H9 (cell line): ENCODE results near the gene B3GNT5. TPM values are rescaled to one million over a fixed set of nuclear protein-coding genes. Genes with fewer than 3 reads are reported as not detected.

Source experiments
- DNase-seq: peaks from one replicate; pipeline ENCODE4 v3.0.0-alpha.2; 2017
- H2AFZ ChIP-seq: one replicate; pipeline ENCODE4 v1.6.1; 2013; ENCODE audit warnings: mild to moderate bottlenecking, low read length, control low read depth, moderate library complexity
- H2AK5ac ChIP-seq: 2 replicates; pipeline ENCODE4 v1.6.1; 2013; ENCODE audit warnings: low read length, control low read depth, mixed read lengths; ENCODE audit not compliant: insufficient read length
- H2BK120ac ChIP-seq: one replicate; pipeline ENCODE4 v1.6.1; 2013; ENCODE audit warnings: low read depth, mild to moderate bottlenecking, low read length, control low read depth, inconsistent platforms; ENCODE audit not compliant: poor library complexity, severe bottlenecking
- H2BK12ac ChIP-seq: 2 replicates; pipeline ENCODE4 v1.6.1; 2013; ENCODE audit warnings: low read length, control low read depth, mixed read lengths, low read depth; ENCODE audit not compliant: insufficient read length
- H2BK15ac ChIP-seq: 2 replicates; pipeline ENCODE4 v1.6.1; 2013; ENCODE audit warnings: low read depth, low read length, control low read depth
- H2BK20ac ChIP-seq: one replicate; pipeline ENCODE4 v1.6.1; 2013; ENCODE audit warnings: low read depth, mild to moderate bottlenecking, low read length, control low read depth, inconsistent platforms; ENCODE audit not compliant: poor library complexity, severe bottlenecking
- H2BK5ac ChIP-seq: 2 replicates; pipeline ENCODE4 v1.6.1; 2013; ENCODE audit warnings: low read length, control low read depth, mixed read lengths; ENCODE audit not compliant: insufficient read length
- H3K14ac ChIP-seq: 2 replicates; pipeline ENCODE4 v1.6.1; 2013; ENCODE audit warnings: low read length, control low read depth; ENCODE audit not compliant: insufficient read depth
- H3K18ac ChIP-seq: 2 replicates; pipeline ENCODE4 v1.6.1; 2013; ENCODE audit warnings: low read depth, mild to moderate bottlenecking, mixed read lengths, low read length, control low read depth; ENCODE audit not compliant: insufficient read length
- H3K23ac ChIP-seq: 2 replicates; pipeline ENCODE4 v1.6.1; 2013; ENCODE audit warnings: low read length, control low read depth, mixed read lengths, low read depth; ENCODE audit not compliant: insufficient read length
- H3K23me2 ChIP-seq: 2 replicates; pipeline ENCODE4 v1.6.1; 2013; ENCODE audit warnings: low read depth, mild to moderate bottlenecking, mixed read lengths, low read length, control low read depth; ENCODE audit not compliant: insufficient read length, poor library complexity, severe bottlenecking
- H3K27ac ChIP-seq: 2 replicates; pipeline ENCODE4 v1.5.1; 2013; ENCODE audit warnings: low read length, control low read depth, mixed read lengths, low read depth; ENCODE audit not compliant: insufficient read length
- H3K27me3 ChIP-seq: 2 replicates; pipeline ENCODE4 v1.6.1; 2013; ENCODE audit warnings: low read length, control low read depth, inconsistent platforms; ENCODE audit not compliant: insufficient read depth
- H3K4ac ChIP-seq: 2 replicates; pipeline ENCODE4 v1.6.1; 2013; ENCODE audit warnings: low read depth, mild to moderate bottlenecking, control low read depth, inconsistent platforms, low read length, moderate library complexity
- H3K4me1 ChIP-seq: 2 replicates; pipeline ENCODE4 v1.6.1; 2013; ENCODE audit warnings: low read length, control low read depth, inconsistent platforms; ENCODE audit not compliant: insufficient read depth
- H3K4me2 ChIP-seq: 2 replicates; pipeline ENCODE4 v1.6.1; 2013; ENCODE audit warnings: low read length, control low read depth, mixed read lengths; ENCODE audit not compliant: insufficient read length, insufficient read depth
- H3K56ac ChIP-seq: 2 replicates; pipeline ENCODE4 v1.6.1; 2013; ENCODE audit warnings: low read depth, mild to moderate bottlenecking, mixed read lengths, low read length, control low read depth; ENCODE audit not compliant: insufficient read length
- H3K79me1 ChIP-seq: 2 replicates; pipeline ENCODE4 v1.6.1; 2013; ENCODE audit warnings: low read depth, mild to moderate bottlenecking, moderate library complexity, low read length, control low read depth, inconsistent platforms; ENCODE audit not compliant: insufficient read depth, poor library complexity, severe bottlenecking
- H3K79me2 ChIP-seq: 2 replicates; pipeline ENCODE4 v1.6.1; 2013; ENCODE audit warnings: low read length, control low read depth, inconsistent platforms; ENCODE audit not compliant: insufficient read depth
- H3K9ac ChIP-seq: 2 replicates; pipeline ENCODE4 v1.6.1; 2013; ENCODE audit warnings: low read length, control low read depth, mixed read lengths; ENCODE audit not compliant: insufficient read length; ENCODE audit errors: extremely low read depth
- H3K9me3 ChIP-seq: one replicate; pipeline ENCODE4 v1.6.1; 2013; ENCODE audit warnings: low read depth, low read length, inconsistent platforms; ENCODE audit not compliant: control insufficient read depth
- H3T11ph ChIP-seq: one replicate; pipeline ENCODE4 v1.6.1; 2013; ENCODE audit warnings: mild to moderate bottlenecking, low read length, control low read depth, inconsistent platforms
- H4K20me1 ChIP-seq: one replicate; pipeline ENCODE4 v1.6.1; 2013; ENCODE audit not compliant: control insufficient read depth, insufficient read length, insufficient read depth
- H4K5ac ChIP-seq: 2 replicates; pipeline ENCODE4 v1.6.1; 2013; ENCODE audit warnings: low read depth, mild to moderate bottlenecking, mixed read lengths, low read length, control low read depth; ENCODE audit not compliant: insufficient read length
- H4K8ac ChIP-seq: replicated peaks from 2 replicates; pipeline ENCODE4 v1.6.1; 2013; ENCODE audit warnings: low read length, control low read depth, mixed read lengths, low read depth; ENCODE audit not compliant: insufficient read length
- H4K91ac ChIP-seq: 2 replicates; pipeline ENCODE4 v1.6.1; 2013; ENCODE audit warnings: low read depth, mild to moderate bottlenecking, moderate library complexity, mixed read lengths, low read length, control low read depth; ENCODE audit not compliant: insufficient read length
- H3K27ac Mint-ChIP-seq, 3 experiments: 2 replicates in 2 of 3; 3 replicates in 1 of 3; pipeline ENCODE4 v1.8.0; 2020 to 2021; ENCODE audit warnings: mixed read lengths in 3 of 3, mild to moderate bottlenecking in 1 of 3, moderate library complexity in 1 of 3
- H3K27me3 Mint-ChIP-seq: 2 replicates; pipeline ENCODE4 v1.8.0; 2021; ENCODE audit warnings: low read depth, mild to moderate bottlenecking, moderate library complexity, mixed read lengths
- H3K36me3 Mint-ChIP-seq, 3 experiments: 2 replicates in 2 of 3; 3 replicates in 1 of 3; pipeline ENCODE4 v1.8.0; 2020 to 2021; ENCODE audit warnings: low read depth in 3 of 3, mixed read lengths in 3 of 3; ENCODE audit not compliant: insufficient read depth in 1 of 3
- H3K4me1 Mint-ChIP-seq, 2 experiments: 2 replicates each; pipeline ENCODE4 v1.8.0; 2020; ENCODE audit warnings: mixed read lengths in 2 of 2
- H3K4me3 Mint-ChIP-seq, 2 experiments: 2 replicates in 1 of 2; 3 replicates in 1 of 2; pipeline ENCODE4 v1.8.0; 2020 to 2021; ENCODE audit warnings: mild to moderate bottlenecking in 2 of 2, mixed read lengths in 2 of 2, moderate library complexity in 1 of 2
- H3K9me3 Mint-ChIP-seq, 2 experiments: 2 replicates in 1 of 2; 3 replicates in 1 of 2; pipeline ENCODE4 v1.8.0; 2020; ENCODE audit warnings: mild to moderate bottlenecking in 2 of 2, mixed read lengths in 2 of 2, moderate library complexity in 1 of 2
- WGBS: extraction: QIAGEN DNeasy Blood & Tissue Kit; methylation state at CpG from one replicate; pipeline ENCODE4 v1.1.7; 2013; ENCODE audit warnings: missing lambda C conversion rate, low lambda C conversion rate, mixed read lengths; ENCODE audit not compliant: insufficient read length; ENCODE audit errors: extremely low coverage; 5-methylcytosine and 5-hydroxymethylcytosine counted together
- total RNA-seq: library from RNA; stranded (reverse); gene quantifications from 2 replicates; pipeline ENCODE4 v1.2.1, GENCODE V29; 2021
- TF ChIP-seq, protein P1 (sequence below): fragments of 200-600 bp; sonication (generic); conservative IDR thresholded peaks from 3 replicates; pipeline ENCODE4 v1.8.0; 2021; ENCODE audit warnings: antibody characterized with exemption, mild to moderate bottlenecking

The B3GNT5 gene
- total RNA-seq, 1 experiment from 2014 or later, result 7.3 TPM

DNA sequence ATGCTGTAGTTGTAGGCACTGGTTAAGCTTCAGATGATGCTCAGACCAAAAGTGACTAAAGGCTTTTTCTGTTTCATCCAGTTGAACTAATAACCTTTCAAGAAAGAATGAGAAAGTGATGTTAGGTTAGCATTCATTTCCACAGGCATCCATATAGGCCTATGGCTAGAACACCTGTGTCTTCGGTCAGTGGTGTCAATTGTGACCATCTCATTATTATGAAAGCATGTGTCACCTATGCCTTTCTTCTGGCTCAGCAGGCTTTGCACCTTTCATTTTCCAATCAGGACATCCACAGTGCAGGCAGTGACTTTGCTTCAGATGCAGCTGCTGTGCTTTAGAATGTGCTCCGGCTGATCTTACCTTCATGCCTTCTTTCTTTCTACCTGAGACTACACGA lies 57.9 kb downstream of the B3GNT5 start:
- peaks cover 3 to 10% of the 10 kb centered on the region in 2 experiments for H3K4me1 Mint-ChIP-seq
- Histone ChIP-seq H4K20me1 (no peaks in the 10 kb centered on the region), H2BK15ac (no peak overlapping the region), H3K23me2 (no peaks in the 10 kb centered on the region), H3K23ac (no peak overlapping the region), H3K14ac (no peak overlapping the region), H3K79me1 (no peaks in the 10 kb centered on the region), H3K79me2 (no peaks in the 10 kb centered on the region), H3K9me3 (no peaks in the 10 kb centered on the region), H3K4me2 (no peak overlapping the region), H3K4me1 (no peaks in the 10 kb centered on the region), H3K18ac (no peak overlapping the region), H3K27me3 (no peaks in the 10 kb centered on the region), H2BK120ac (no peak overlapping the region), H3K9ac (no peak overlapping the region), H3K56ac (no peak overlapping the region), H2BK5ac (no peak overlapping the region), H3K27ac (no peak overlapping the region), H3K4ac (no peak overlapping the region), H2BK20ac (no peak overlapping the region), H2AFZ (no peak overlapping the region), H2AK5ac (no peak overlapping the region), H2BK12ac (no peak overlapping the region), H4K91ac (no peak overlapping the region), H4K5ac (no peak overlapping the region), H4K8ac (no peak overlapping the region), H3T11ph (no peak overlapping the region)
- H3K36me3 Mint-ChIP-seq, result peaks cover 0 to 21% (median 5%) of the 10 kb centered on the region in 3 experiments; a peak in 6 of 7 replicates
- H3K4me3 Mint-ChIP-seq, result no peak overlapping the region
- H3K27me3 Mint-ChIP-seq, result no peaks in the 10 kb centered on the region
- WGBS, result no CpG with 5 or more reads among the region's 3 CpGs
- DNase-seq, result no peak
- no peaks in the 10 kb centered on the region for H3K9me3 Mint-ChIP-seq
- TF ChIP-seq, protein P1, sequence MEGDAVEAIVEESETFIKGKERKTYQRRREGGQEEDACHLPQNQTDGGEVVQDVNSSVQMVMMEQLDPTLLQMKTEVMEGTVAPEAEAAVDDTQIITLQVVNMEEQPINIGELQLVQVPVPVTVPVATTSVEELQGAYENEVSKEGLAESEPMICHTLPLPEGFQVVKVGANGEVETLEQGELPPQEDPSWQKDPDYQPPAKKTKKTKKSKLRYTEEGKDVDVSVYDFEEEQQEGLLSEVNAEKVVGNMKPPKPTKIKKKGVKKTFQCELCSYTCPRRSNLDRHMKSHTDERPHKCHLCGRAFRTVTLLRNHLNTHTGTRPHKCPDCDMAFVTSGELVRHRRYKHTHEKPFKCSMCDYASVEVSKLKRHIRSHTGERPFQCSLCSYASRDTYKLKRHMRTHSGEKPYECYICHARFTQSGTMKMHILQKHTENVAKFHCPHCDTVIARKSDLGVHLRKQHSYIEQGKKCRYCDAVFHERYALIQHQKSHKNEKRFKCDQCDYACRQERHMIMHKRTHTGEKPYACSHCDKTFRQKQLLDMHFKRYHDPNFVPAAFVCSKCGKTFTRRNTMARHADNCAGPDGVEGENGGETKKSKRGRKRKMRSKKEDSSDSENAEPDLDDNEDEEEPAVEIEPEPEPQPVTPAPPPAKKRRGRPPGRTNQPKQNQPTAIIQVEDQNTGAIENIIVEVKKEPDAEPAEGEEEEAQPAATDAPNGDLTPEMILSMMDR, result no peak
- peak overlapping the region in 1 of 3 experiments; percentile 53; a peak in 1 of 7 replicates for H3K27ac Mint-ChIP-seq
